HG02610 (cell line): ENCODE measurements around the gene LAIR1.
"Not testable (repeated sequence)": the region's sequence is repeated elsewhere in the genome, so short reads cannot be mapped to it uniquely, and the experiment has no call there.

Experiments used
- ATAC-seq: cut with Tn5 transposase; IDR thresholded peaks from one replicate; pipeline ENCODE4 v1.9.1; 2021; ENCODE audit warnings: mild to moderate bottlenecking, moderate library complexity; ENCODE audit not compliant: unreplicated experiment

LAIR1 gene

DNA sequence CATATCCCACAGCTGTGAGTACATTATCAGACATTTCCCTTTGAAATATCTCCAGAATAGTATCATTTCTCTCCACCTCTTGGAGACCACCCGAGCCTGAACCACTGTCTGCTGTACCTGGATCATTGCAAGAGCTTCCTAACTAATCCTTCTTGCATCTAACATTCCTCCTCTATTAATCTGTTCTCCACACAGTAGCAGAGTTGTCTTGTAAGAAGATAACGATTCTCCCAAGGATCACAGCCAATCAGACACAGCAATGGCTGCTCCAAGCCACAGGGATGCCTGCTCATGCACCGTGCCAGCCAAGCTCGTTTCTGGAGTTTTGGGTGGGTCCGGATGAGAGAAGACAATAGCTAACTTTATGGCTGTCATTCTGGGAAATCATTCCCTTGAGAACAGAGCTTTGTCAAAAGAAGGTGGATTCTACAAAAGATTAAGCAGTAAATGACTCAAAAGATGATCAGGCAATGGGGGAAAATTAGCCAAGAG, 14.5 kb upstream of the LAIR1 start:
- ATAC-seq: no peak

DNA sequence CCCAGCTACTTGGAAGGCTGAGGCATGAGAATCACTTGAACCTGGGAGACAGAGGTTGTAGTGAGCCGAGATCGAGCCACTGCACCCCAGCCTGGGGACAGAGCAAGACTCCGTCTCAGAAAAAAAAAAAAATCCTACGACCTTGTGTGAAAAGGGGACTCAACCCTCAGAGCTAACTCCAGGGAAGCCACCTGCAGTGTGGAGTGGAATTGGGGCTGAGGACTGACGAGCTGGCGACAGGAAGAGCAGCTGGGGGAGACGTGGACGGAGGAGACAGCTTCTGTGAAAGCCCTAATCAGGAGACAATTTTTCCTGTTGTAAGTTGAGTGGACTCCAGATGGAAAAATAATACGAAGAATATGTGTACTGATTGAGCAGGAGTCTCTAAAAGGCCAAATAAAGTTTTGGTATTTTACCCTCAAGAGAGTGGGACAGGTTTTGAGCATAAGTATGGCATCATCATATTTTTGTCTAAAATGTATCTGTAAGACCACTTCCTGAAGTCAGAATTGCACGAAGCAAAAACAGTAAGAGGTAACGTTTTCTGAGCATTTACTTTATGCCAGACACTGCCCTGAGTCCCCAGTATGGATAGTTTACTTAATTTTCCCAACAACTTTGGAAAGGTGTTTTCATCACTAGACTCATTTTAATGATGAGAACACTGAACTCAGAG, 12.0 kb upstream of the LAIR1 start:
- no peak for ATAC-seq

DNA sequence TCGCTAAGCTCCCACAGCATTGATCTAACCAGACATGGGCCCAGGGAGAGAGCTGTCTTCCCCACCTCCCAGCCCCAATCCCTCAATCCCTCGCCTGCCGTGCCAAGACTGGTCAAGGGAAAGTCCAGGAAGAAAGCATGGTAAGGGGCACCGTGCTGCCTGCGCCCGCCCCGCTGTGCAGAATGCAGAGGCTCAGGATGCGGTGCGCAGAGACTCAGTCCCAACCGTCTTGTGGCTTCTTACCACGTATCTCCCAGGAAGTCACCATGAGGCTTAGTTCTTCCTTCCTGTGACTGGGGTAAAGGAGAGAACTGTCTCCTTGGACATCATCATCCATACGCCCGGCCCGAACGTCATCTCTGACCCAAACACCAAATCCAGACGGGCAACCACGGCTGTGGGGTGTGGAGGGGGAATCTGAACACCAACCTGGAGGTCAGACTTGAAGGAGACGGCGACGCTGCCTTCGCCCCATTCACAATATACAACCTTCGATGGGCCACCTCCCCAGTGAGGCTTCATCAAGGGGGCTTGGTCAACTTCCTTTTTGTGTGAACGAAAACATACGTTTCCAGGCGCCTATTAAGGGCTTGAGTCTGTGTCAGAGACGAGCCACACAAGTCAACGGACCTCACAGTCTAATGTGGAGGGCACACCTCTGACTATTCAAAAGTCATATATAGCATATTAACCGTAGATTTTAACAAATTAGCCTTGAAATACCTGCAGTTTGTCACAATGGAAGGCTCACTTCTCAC, 10.6 kb upstream of the LAIR1 start:
- ATAC-seq: not testable (repeated sequence)

DNA sequence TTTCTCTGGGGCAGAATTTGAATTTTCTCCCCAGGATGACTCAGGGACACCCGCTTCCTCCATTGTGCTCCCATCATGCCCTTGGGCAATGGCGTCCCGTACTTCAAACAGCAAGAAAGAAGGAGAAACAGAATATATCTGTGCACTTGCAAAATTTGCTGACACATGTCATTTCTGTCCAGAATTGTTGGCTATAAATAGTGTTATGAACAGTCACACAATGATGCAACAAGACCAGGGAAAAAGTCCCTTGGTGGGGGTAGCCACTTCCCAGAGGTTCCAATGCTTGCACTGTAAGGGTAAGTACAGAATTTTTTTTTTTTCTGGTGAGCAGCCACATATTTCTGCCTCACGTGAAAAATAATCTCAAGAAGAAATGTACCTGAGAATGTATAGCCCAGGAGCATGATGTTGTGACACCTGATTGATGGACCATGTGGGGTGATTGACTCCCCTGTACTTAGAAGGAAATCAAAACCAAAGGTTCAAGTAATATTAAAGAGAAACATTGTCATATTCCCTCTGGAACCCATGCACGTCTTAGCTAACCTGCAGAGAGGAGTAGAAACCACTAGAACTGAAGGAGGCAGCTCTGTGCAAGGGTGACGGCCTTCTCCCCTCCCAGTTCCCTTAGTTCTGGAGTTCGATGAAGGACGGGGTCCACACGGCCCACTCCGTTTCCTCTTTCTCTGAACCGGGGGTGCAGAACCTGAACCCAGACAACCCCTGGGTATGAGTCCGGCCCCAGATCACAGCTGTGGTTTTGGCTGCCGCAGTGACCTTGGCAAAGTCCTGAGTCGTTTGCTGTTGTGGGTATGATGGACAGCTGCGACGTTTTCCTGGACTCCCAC, 9.3 kb upstream of the LAIR1 start:
- no peak for ATAC-seq

DNA sequence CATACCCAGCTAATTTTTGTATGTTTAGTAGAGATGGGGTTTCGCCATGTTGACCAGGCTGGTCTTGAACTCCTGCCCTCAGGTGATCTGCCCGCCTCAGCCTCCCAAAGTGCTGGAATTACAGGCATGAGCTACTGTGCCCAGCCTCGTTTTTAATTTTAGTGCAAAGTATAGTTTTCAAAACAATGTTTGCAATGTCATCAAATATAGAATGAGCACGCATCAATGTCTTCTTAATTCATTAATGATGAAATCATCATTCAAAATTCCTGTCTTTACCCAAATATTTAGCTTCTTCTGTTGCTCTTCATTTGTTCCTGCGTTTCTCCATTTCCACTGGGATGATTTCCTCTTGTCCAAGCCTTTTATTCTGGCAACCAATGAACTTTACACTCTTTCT, 6.7 kb upstream of the LAIR1 start:
- ATAC-seq: not testable (repeated sequence)

DNA sequence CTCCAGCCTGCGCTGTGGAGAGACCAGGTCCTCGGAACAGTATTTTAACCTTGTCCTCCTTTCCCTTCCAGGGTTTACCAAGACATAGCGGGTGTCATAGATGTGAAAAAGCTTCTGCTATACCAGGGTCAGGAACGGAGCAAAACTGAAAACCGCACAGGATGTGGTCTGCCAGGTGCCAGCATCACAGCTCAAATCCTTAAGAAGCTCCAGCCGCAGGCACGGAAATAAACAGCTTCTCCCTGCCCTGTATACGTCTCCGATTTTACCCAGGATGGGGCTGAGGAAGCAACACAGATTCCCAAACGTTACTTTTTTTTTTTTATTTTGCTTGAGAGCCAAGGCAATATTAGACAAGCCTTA, 5.7 kb upstream of the LAIR1 start:
- ATAC-seq: not testable (repeated sequence)

DNA sequence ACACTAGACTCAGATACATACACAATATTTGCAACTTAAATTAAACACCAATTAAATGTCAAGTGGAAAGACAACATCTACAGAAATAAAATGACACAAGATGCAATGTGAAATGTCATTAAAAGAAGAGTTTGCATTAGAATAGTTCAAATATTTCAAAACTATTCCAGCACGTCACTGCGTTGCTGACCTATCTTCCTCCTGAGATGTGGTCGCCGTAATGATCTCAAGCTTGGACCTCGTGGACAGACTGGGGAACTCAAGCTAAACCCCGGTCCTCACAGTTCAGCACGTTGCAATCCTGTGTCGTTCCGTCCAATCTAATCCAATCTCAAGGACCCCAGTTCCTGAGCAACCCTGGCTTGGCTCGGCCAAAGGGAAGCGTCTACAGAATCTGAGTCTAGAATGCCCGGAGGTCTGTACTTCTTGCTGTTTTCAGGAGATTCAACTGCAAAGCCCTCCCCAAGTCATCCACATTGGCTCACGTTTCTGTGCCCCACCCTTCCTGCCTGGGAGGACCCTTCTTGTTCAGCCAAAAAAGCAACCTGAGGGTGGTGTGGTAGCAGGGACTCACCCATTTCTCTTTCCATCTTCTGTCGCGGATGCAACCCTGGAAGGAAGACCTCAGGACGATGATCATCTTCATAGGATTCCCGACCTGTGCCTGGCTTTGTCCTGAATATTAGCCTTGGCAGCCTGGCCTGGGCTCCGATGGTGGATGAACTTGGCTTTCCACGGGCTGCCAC, 5.1 kb upstream of the LAIR1 start:
- not testable (repeated sequence) for ATAC-seq

DNA sequence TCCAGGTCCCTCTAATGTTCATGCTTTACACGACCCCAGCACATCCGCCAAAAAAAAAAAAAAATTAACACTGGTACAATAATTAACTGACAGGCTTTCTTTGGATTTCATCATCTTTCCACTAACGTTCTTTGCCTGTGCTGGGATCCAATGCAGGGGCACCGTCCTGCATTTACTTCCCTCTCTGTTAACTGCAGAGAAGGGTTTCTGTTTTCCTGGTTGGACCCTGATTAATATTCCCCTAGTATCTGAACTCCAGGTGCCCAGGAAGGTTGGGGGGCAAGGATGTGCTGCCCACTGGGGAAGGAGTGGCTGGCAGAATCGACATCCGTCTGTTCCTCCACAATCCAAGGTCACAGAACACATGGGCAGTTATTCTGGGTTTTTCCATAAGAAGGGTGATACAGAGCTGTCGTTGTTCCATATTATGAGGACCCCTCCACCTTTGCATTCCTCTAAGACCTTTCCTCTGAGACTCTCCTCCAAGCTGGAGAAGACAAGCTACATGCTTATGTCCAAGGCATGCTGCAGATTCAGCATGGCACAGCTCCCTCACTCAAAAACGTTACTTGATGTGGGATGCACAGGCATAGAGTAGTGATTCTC, 4.5 kb upstream of the LAIR1 start:
- no peak for ATAC-seq

DNA sequence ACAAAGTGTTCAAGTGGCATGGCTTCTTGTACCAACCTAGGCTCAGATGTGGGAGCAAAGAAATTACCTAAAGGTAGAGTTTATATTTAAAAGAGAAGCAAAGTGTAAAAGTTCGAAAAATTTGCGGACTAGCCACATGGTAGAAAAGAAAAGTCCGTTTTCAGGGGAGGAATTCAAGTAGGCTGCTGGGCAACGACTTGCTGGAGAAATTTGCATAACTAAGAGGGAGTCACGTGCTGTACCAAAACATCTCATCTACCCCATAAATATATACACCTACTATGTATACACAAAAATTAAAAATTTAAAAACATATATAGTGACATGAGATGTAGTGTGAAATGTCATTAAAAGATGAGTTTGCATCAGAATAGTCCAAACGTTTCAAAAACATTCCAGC, 2.1 kb upstream of the LAIR1 start:
- no peak for ATAC-seq

DNA sequence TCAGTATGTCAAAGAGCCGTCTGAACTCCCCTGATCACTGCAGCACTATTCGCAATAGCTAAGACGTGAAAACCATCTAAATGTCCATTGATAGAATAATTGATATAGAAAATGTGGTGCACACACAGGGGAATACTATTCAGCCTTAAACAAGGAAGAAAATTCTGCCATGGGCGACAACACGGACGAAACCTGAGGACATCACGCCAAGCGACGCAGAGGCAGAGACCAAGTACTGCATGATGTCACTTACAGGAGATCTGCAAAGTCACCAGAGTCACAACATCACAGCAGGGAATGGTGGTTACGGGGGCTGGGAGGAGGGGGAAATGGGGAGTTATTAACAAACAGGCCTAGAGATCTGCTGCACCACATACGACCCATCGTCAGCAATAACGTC, 1.1 kb upstream of the LAIR1 start:
- not testable (repeated sequence) for ATAC-seq

DNA sequence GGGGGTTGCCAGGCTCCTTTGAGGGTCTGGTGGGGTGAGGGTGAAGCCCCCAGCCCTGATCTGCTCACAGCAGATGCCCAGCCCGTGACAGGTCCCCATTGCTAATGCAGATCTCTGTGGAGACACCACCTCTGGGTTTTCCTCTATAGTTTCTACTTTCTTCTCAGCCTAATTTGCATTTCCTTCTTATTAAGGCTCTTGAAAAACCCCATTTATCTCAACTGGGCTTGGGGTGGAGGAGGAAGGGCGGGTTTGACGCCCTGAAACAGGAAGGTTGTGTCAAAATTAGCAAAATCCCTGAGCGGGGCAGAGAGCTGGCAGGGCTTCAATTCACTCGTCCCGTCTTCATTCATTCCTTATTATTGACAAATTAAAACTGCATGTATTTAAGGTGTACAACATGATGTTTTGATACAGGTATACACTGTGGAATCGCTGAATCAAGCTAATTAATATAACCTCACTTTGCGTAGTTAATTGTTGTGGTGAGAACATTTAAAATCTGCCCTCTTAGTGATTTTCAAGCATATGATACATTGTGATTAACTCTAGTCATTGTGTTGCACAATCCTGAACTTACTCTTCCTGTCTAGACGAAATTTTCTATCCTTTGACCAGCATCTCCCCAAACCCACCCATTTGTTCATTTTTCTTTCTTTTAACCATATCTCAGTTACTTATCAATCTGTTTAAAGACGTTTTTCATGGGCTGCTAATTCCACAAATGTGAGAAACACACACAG, 2.9 kb downstream of the LAIR1 start:
- ATAC-seq: not testable (repeated sequence)

DNA sequence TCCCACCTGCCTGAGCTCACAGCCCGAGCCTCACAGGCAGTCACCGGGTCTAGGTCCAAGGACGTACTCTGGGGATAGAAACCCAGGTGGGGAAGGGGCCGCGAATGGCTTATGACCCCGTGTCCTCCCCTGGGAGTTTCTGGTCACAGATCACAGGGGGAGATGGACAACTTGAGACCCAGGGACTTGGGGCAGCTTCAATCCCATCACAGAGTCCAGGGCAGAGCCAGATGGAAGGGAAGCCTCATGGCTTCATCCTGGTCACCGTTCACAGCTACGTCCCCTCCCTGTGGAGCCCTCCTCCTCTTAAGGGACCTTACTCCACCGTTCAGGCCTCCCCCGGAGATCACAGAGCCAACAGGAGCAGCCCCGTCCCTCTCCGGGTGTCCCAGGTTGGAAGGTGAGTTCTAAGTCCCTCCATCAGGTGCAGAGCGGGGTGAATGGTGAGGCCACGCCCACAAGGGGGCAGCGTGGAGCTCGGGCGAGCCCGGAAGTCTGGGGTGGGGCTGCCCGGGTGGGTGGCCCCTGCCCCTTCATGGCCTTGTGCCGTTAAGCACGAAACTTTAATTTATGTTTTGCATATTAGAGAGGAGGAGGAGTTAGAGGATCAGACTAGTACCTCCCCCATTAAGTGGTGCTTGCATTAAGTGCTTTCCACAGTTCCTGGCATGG, 5.4 kb downstream of the LAIR1 start:
- ATAC-seq: not testable (repeated sequence)

DNA sequence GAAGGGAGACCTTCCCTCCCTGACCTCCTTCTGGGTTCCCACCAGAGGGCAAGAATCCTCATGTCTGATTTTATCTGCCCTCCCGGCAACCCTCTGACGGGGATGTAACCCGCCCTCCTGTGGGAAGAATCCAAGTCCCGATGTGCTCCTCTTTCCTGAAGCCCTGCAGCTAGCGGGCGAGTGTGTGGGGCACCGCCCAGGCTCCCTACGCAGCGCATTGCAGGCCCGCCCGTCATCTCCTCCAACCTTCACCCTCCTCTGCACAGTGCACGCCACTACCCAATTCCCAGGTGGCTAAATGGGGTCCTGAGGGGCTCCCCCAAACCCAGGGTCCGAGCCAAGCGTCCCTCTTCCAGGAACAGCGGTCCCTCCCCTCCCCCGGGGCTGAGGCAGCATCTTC, 7.3 kb downstream of the LAIR1 start:
- no peak for ATAC-seq

DNA sequence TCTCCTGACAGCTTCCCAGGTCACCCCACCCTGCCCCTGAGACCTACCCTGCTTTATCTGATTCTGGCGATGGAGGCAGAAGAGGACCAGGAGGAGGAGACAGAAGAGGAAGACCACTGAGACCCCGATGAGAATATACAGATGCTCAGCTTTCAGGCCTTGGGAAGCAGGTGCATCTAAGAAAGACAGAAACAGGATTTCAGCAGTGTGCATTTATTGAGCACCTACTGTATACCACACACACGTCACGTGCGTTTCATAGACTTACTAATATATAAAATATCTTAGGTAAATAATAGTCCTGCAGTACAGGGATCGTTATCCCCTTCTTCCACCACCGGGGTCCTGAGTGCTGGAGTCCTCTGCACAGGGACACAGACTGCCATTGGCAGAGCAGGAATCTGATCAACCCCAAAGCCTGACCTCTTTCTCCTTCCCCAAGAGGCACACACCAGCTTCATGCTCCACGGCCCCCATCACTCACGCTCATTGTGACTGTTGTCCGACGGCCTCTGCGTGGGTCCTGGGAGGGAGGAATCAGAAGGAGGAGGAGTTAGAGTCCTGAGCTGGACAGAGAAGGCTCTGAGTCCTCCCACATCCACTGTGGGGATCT, 8.2 kb downstream of the LAIR1 start:
- no peak for ATAC-seq

DNA sequence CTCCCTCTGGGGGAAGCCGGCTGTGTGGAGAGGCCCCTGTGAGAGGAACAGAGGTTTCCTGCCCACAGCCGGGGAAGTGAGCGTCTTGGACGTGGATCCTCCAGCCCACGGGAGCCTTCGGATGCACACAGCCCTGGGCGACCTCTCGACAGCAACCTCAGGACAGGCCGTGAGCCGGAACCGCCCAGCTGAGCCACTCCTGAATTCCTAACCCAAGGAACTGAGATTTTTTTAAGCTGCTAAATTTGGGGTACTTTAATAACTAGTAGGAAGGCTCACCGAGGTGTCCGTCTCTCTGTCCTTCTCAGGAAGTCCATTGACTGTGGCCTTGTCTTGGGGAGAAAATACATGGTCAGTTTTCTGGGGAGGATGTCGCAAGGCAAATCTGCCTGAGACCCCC, 9.1 kb downstream of the LAIR1 start:
- no peak for ATAC-seq

DNA sequence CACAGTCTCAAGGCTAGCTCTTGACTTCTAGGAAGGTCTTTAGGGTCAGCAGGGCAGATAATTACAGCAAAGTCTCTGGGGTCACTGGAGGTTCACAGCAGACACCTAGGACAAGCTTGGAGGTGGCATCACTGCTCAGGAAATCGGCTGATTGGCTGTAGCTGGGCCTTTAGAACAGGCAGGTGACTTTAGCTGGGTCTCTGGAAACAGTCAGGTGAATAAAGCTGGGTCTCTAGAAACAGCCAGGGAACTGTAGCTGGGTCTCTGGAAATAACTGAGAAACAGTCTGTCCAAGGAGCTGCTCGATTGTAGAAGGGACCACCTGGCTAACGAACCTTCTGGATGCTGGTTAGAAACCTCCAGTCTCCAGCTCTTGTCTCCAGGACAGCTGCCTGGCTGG, 10.0 kb downstream of the LAIR1 start:
- no peak for ATAC-seq

DNA sequence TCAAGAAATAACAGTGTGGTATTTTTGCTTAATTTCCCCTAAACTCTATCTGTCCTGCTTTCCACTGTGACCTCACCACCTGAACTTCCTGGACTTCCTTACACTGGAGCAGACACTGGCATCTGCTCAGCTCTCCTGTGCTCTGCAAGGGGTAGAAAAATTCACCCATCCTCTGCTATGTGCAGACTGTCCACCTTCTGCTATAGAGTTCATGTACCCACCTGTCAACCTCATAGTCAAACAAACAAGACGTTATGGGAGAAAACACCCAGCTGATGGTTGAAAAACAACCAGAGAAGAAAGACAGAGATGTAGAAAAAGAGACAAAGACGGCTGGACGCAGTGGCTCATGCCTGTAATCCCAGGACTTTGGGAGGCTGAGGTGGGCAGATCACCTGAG, 12.2 kb downstream of the LAIR1 start:
- ATAC-seq: no peak

DNA sequence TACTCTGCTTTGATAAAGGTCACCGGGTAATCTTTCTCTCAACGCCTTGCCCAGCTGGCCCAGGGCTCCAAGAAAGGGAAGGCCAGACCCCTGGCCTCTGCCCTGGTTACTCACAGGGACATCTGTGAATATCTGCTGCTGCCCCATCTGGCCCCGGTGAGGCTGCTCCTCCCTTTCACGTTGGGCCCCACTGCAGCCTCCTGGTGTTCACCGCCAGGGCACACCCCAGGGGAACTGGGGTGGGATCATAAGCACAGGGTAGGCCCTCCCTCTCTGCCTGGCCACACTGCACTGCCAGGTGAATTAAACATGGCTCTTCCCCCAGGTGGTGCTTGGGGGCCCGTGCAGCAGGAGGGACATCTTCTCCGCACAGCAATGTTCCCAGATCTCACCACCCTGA, 12.7 kb downstream of the LAIR1 start:
- no peak for ATAC-seq

DNA sequence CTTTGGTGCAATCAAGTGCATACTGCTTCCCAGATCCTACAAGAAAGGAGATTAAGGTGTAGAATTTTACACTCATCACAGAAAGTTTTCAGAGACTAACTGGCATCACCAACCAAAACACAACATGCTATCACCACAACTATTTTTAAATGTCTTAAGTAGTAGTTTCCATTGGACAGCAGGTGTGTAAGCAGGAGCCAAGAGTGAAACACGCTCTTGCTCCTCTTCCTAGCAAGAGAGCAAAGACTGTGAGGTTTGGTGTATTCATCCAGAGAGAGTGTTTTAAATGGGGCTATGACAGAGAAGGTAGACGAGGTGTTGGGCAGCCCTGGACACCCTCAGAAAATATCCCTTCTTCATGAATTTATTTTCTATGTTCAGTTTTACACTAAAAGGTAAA, 13.3 kb downstream of the LAIR1 start:
- ATAC-seq: no peak
